NCI-H1092 treated with DMSO at 0.1 percent for 48 hours (cell line): Measurements from ENCODE around the gene LCMT1.
"Not testable (repeated sequence)": the region's sequence is repeated elsewhere in the genome, so short reads cannot be mapped to it uniquely, and the experiment has no call there.

Source experiments
- DNase-seq: peaks from one replicate; lab custom pipeline; 2025; lab: John Stamatoyannopoulos, UW

The LCMT1 gene

DNA sequence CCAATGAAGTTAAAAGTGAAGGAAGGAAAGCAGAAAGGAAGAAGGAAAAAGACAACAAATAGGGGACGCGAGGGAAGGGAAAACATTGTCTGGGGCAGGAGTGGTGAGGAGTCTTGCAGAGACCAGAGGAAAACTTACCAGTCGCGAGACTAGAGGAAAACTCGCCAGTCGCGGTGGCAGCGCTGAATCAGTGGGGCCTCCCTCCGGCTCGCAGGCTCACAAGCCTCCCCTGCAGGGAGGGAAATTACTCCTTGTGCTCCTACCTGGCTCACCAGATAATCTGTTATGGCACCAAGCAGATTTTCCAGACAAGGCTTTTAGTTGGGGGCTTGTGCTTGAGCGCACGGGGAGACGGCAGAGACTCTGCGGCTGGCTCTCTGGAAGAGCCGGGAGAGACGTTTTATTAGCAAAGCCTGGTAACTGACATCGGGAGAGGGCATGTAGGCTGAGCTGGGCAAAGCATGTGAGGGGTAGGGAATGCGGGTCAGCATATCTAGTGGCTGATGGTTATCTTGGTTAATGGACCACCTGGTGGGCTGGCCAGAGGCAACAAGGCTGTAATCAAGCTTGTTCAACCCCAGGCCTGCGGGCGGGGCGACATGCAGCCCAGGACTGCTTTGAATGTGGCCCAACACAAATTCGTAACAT, 37.1 kb downstream of the LCMT1 start:
- DNase-seq, result no peak

DNA sequence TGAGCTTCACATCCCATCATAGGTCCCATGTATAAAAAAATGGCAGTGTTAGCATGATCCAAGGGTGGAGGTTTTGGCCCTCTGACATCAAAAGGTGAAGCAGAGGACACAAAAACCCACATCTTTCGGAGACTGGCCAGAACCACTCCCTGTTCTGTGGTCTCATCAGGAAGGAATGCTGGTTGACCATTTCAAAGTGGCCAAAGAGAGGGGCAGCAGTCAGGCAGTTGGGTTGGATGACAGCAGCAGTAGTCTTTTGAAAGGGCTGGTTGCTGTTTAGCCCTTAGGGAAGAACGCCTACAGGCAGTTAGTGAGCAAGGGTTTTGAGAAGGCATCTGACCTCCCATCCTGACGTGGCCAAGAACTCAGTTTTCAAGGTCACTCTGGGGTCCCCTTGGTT, 40.5 kb downstream of the LCMT1 start:
- no peak for DNase-seq

DNA sequence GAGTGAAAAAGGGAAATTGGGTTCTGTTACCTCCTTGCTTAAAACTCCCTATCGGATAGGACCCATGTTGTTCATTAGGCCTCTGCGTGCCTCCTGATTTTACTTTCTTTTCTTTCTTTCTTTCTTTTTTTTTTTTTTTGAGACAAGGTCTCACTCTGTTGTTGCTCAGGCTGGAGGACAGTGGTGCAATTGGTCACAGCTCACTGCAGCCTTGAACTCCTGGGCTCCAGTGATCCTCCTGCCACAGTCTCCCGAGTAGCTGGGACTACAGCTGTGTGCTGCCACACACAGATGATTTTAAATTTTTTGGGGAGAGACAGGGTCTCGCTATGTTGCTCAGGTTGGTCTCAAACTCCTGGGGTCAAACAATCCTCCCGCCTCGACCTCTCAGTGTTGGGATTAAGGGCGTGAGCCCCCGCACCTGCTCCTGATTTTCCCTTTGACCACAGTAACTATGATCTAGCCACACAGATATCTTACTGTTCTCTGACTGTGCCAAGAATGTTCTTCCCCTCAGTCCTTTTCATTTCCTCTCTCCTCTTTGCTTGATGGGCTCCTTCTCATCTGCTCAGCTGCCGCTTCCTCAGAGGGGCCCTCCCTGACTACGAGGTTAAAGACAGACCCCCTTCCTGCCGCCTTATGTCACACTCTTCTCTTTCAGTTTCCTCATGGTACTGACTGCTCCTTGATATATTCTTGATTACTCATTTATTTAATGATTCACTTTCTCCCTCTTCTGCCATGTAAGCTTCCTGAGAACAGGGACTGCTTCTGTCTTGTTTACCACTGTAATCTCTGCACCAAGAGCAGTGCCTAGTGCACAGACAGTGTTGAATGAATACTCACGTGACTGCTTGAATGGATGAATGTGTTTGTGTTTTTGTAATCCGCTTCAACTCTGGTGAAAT, 44.3 kb downstream of the LCMT1 start:
- DNase-seq, result no peak

DNA sequence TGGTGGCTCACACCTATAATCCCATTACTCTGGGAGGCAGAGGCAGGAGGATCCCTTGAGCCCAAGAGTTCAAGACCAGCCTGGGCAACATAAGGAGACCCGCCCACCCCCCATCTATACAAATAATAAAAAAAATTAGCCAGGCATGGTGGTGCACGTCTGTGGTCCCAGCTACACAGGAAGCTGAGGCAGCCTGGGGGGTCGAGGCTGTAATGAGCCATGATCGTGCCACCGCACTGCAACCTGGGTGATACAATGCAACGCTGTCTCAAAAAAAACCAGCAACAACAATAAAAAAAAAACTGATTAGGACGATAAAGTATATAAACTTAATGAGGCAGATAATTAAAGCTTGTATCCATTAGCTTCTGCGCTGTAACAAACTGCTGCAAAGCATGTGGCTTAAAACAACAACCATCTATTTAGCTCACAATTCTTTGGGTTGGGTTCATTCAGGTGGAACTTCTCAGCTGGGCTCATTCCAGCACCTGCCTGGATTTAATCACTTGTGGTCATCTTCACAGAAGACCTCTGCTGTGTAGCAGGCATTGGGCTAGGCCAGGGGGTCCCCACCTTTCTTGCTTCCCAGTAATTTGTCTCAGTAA, 45.8 kb downstream of the LCMT1 start:
- no peak for DNase-seq

DNA sequence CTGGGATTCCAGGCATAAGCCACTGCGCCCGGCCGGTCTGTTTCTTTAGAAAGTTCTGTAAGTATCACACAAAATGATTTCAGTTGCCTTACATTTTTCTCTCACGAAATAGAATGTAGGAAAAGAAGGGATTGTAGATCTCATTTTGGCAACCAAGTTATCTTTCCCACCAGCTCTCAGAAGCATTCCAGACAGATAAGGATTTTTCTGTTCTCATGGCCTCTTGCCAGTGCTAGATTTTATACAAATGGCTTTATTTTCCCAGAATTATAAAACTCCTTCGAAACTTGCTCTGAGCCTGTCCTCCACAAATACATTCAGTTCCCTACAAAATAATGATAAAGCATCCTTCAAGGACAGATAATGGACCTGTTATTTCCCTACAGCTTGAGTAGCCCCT, 46.9 kb downstream of the LCMT1 start:
- DNase-seq, result no peak

DNA sequence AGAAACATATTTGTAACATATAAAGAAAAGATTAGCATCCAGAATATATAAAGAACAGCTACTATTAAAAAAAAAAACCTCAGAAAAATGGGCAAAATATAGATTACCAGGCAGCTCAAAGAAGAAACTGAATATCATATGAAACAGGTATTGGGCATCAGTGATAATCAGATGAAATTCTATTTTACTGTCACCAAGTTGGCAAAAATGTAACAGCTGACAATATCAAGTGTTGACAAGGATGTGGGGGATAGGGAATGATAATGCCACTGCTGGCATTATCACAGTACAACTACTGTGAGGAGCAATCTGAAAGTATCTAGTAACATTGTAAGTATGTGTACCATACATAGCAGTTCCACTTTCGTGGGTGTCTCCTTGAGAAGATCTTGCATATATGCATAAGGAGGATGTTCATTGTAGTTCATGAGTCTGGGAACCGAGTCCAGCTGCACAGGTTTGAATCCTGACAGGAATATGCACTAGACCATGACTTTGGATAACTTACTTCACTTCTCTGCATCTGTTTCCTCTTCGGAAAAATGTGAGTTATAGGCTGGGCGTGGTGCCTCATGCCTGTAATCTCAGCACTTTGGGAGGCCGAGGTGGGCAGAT, 50.3 kb downstream of the LCMT1 start:
- DNase-seq, result no peak

DNA sequence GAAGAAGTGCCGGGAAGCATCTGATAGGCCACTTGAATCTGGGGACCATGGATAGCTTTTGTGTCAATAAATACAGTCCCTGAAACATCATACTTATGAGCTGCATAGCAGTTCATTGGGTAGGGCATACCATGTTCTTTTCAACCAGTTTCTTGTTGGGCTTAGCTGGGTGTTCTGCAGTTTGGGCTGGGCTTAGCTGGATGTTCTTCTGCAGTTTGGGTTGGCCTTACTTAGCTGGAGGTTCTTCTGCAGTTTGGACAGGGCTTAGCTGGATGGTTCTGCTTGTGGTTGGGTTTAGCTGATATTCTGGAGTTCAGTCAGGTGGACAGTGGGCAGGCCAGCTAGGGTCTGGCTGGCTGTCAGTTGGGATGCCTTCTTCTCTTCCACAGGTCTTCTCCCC, 52.1 kb downstream of the LCMT1 start:
- no peak for DNase-seq

DNA sequence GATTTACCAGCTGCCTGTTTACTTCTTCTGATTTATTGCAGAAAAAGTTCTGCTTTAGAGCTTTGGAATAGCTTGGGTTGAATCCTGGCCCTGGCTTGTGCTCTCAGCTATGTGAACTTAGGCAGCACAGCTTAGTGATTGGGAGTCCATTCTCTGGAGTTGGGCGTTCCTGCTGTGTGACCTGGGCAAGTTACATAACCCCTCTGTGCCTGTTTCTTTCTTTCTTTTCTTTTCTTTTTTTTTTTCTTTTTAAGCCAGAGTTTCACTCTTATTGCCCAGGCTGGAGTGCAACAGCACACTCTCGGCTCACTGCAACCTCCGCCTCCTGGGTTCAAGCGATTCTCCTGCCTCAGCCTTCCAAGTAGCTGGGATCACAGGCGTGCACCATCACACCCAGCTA, 53.7 kb downstream of the LCMT1 start:
- no peak for DNase-seq

DNA sequence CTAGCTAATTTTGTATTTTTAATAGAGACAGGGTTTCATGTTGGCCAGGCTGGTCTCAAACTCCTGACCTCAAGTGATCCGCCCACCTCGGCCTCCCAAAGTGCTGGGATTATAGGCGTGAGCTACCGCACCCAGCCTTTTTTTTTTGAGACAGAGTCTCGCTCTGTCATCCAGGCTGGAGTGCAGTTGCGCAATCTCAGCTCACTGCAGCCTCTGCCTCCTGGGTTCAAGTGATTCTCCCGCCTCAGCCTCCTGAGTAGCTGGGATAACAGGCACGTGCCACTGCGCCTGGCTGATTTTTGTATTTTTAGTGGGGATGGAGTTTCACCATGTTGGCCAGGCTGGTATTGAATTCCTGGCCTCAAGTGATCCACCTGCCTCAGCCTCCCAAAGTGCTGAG, 56.4 kb downstream of the LCMT1 start:
- not testable (repeated sequence) for DNase-seq

DNA sequence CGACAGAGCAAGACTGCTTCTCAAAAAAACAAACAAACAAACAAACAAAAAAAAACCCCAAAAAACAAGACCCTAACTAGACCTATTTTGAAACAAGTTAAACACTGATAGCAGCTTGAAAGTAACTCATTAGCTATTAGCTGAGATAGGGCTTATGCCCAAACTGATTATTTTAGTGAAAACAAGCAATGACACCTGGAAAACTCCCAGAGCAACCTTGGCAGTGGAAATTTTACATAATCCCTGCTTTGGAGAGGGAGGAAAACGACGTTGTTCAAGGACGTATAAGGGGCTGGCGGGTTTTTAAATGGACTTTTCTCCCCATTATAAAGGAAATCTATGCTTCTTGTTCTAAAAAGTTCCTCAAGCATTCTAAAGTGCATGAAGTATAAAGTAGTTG, 59.8 kb downstream of the LCMT1 start:
- no peak for DNase-seq

DNA sequence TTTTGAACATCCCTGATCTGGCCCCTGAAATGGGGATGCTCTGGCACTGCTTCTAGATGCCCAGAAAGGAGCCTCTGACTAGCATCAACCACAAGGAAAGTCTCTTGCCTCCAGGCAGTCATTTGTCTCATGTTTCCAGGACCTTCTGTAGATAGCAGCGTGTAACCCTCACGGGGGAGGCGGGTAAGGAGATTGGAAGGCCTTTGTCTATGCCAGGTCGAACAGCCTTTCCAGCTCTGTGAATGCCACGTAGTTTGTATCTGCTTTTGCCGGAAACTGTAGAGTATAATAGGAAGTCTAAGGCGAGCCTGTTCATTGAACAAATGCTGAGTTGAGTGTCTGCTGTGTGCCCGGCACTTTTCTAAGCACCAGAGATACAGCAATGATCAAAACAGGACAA, 61.3 kb downstream of the LCMT1 start:
- no peak for DNase-seq

DNA sequence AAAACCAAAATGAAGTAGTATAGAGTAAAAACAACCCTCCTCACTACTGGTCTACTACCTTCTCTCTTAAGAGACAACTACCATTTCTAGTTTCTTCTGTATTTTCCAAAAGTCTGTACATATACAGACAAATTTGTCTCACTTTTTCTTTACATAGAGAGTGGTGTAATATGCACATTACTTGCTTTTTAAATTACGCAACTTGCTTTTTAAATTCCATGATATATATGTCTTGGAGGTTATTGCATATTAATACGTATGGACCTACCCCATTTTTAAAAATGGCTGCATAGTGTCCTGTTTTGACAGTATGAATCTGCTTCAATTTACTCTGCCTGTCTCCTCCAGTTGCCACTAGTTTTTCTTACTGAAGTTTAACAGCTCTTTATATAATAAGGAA, 62.7 kb downstream of the LCMT1 start:
- no peak for DNase-seq

DNA sequence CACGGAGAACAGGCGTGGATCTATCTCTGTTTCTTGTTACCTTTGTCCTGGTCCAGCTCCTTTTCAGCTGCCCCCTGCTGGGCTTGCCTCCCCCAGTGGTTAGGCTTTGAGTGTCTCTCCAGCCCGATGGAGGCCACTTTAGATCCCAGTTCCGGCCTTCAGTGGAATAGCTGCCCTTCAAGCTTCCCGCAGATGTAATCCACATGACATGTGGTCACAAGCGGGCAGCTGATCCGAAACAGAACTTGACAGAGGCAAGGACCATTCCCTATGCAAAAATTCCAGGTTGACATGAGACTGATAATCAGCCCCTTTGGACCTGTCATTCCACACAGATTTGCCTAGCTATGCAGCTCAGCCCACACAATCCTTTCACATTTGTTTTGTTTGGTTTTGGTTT, 64.6 kb downstream of the LCMT1 start:
- DNase-seq, result no peak

DNA sequence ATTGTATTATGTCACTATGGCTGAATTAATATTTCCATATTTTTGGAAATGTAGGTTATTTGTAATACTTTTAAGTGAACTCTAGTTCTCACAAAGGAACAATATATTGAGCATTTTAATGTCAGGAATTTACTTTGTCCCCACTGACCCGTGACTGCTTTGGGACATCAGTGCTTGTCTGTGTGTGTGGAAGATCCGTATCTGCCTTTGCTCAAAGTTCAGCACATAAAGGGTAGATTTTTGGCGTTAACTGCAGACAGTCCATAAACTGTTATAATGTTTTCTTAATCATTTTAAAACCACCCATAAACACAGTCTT, 65.9 kb downstream of the LCMT1 start:
- no peak for DNase-seq

DNA sequence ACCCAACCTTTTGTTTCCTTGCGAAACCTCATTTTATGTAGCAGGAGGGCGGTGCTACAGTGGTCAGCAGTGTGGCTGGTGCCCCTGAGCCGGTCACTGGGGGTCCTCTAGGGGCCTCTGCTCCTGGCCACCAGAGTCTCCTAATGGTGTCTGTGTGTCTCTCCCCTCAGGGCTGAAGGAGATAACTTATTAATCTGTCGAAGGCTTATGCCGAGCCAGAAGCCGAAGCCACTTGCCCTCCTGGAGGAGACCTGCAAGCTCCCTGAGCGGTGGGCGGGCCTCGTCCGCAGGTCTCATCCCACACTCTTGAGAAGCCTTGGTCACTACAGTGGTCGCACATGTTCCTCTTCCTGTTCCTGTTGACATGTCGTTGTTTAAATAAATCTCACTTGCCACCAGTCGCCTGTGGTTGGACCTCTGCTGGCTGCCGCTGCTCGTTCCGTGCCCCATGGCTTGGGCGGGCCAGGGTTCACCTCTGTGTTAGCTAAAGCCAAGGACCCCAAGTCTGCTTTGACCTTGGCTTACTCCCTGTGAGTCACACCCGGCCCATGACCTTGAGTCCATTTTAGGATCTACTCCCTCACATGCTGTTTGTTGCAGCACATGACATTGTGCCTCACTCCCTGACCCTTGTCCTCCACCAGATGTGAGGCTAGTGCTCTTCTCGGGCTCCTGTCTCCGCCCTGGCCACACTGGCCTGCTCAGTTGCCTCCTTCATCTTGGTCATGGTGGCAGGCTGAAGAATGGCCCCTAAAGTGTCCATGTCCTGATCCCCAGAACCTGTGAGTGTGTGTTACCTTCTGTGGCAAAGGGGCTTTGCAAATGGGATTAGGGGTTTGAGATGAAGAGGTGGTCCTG, 66.5 kb downstream of the LCMT1 start:
- no peak for DNase-seq

DNA sequence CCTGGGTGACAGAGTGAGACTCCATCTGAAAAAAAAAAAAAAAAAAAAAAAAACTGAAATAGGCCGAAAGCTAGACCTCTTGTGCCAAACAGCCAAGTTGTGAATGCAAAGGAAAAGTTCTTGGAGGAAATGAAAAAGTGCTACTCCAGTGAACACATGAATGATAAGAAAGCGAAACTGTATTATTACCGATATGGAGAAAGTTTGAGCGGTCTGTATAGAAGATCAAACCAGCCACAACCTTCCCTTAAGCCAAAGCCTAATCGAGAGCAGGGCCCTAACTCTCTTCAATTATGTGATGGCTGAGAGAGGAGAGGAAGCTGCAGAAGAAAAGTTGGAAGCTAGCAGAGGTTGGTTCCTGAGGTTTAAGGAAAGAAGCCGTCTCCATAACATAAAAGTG, 69.7 kb downstream of the LCMT1 start:
- not testable (repeated sequence) for DNase-seq

DNA sequence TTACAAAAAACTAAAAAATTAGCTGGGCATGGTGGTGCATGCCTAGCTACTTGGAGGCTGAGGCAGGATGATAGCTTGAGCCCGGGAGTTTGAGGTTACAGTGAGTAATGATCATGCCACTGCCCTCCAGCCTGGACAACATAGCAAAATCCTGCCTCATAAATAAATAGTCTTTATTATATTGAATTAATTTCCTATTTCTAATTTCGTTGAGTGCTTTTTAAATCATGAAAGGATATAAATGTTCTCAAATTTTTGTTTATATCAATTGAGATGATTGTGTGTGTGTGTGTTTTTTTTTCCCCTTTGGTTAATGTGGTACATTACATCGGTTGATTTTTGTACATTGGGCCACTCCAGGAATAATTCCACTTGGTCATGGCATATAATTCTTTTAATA, 73.2 kb downstream of the LCMT1 start:
- no peak for DNase-seq

DNA sequence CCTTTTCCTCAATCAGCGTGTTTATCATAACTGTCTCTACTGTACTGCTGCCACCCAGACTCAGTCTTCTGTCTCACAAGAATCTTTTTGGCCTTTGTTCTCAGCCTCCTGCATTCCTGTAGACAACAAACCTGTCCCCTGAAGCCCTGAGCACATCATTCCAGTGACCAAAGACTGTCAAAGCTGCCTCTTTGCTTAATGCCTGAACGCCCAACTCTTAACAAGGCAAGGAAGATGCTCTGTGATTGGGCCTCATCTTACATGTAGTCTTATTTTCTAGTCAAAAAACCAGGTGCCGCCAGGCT, 75.9 kb downstream of the LCMT1 start:
- no peak for DNase-seq

DNA sequence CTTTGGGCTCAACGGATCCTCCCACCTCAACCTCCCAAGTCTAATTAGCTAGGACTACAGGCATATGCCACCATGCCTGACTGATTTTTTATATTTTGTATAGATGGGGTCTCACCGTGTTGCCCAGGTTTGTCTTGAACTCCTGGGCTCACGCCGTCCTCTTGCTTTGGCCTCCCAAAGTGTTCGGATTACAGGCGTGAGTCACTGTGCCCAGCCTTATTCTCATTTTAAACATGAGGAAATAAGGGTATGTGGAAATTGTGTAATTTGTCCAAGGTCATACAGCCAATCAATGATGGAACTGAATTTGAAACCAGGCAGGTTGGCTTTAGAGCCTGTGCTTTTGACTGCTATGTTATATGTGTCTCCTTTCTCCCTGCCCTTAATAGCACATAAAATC, 77.8 kb downstream of the LCMT1 start:
- no peak for DNase-seq

DNA sequence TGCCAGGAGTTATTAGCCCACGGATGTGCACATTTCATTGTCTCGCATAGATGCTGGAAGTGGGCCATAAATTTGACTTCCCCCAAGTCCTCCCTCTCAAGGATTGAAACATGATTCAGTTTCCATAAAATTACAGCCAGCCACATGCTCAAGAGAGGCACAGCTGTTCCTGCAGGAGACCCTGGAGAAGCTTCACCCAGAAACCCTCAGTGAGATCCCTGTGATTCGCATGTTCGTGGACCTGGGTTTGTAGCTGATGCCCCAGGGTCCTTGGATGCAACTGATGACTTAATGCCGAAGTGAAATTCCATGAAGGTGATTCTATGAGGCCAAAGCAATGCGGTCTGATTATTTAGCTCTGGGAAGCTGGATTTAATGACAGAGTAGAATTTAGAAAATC, 80.6 kb downstream of the LCMT1 start:
- DNase-seq, result no peak

DNA sequence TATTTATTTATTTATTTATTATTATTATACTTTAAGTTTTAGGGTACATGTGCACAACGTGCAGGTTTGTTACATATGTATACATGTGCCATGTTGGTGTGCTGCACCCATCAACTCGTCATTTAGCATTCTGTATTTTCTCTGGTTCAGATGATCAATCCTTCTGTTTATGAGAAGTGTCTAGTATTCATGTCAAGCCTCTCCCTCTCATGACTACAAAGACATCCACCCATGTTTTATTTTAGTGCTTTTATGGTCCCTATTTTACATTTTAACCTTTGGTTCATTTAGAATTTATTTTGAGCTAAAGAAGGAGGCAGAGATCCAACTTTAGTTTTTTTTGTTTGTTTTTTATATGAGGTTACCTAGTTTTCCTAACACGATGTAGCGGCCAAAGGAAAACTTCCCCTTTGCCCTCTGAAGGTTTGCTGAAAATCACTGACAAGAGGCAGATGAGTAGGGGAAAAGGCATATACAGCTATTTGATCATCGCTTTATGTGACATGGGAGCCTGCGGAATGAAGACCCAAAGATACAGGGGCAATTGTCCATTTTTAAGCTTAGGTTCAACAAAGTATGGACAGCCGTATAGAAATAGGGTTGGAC, 82.8 kb downstream of the LCMT1 start:
- DNase-seq, result no peak

DNA sequence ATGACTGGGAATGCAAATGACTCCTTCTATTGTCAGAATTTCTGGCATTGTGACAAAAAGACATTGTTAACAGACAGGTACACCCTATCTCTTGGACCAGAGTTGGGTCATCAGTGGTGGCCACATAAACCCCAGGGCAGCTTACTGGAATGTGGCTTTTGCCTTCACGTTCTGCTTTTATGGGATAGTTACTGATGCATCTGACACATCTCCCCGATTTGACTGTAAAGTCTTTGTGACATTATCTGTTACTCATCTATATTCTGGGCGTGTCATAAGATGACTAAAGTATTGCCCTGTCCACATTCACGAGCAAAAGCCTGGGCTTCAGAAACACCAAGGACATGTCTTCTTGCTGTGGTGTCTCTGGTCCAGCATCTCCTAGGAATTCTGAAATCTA, 86.5 kb downstream of the LCMT1 start:
- DNase-seq, result no peak
